ENCODE data around the gene ASB6.

ASB6 gene

GRCh38 chr9:129633848-129634247 is 8.1 kb downstream of the ASB6 start:
- Histone ChIP-seq H3K79me2 (ENCODE audit: insufficient read depth, low read length) (peaks cover 62% of the 10 kb centered on the region), H3K27me3 (ENCODE audit: insufficient read depth, low read length, poor library complexity) (no peaks in the 10 kb centered on the region), H2AFZ (ENCODE audit: low read depth, low read length) (no peak overlapping the region), H3K36me3 (ENCODE audit: insufficient read depth, low read length) (peaks cover 64% of the 10 kb centered on the region), H3K9ac (ENCODE audit: low read depth, low read length) (no peak overlapping the region), H4K20me1 (ENCODE audit: insufficient read depth, low read length) (peaks cover 85% of the 10 kb centered on the region), H3K27ac (ENCODE audit: low read length) (no peak overlapping the region), H3K4me2 (ENCODE audit: insufficient read depth, low read length) (no peak overlapping the region), H3K9me3 (ENCODE audit: insufficient read depth, low read length, severe bottlenecking) (no peaks in the 10 kb centered on the region), H3K4me3 (ENCODE audit: low read depth in 1 of 2, low read length in 2 of 2) (no peak overlapping the region), H3K4me1 (ENCODE audit: insufficient read depth, low read length) (peaks cover 4% of the 10 kb centered on the region; the same call in 1 of the 2 replicates)
- no peak for DNase-seq
- ATAC-seq (ENCODE audit: insufficient read depth, low read depth) = no peak
- TF ChIP-seq EZH2 (IDR thresholded peaks at IDR 0.05; ENCODE audit: borderline replicate concordance, low read depth, low read length, severe bottlenecking) (no peak), CTCF (IDR thresholded peaks at IDR 0.05; ENCODE audit: borderline replicate concordance, extremely low read depth, low read length, poor library complexity, severe bottlenecking) (no peak)

- Histone ChIP-seq H3K36me3 (ENCODE audit: insufficient read depth, low read length) (peaks cover 62% of the 10 kb centered on the region), H3K4me1 (ENCODE audit: insufficient read depth, low read length) (peaks cover 10% of the 10 kb centered on the region), H3K27me3 (ENCODE audit: insufficient read depth, low read length, poor library complexity) (no peaks in the 10 kb centered on the region), H4K20me1 (ENCODE audit: insufficient read depth, low read length) (peaks cover 85% of the 10 kb centered on the region), H3K9me3 (ENCODE audit: insufficient read depth, low read length, severe bottlenecking) (no peaks in the 10 kb centered on the region), H3K4me3 (ENCODE audit: low read depth in 1 of 2, low read length in 2 of 2) (no peak overlapping the region), H3K9ac (ENCODE audit: low read depth, low read length) (no peak overlapping the region), H3K27ac (ENCODE audit: low read length) (no peak overlapping the region), H3K79me2 (ENCODE audit: insufficient read depth, low read length) (peaks cover 66% of the 10 kb centered on the region), H3K4me2 (ENCODE audit: insufficient read depth, low read length) (no peak overlapping the region), H2AFZ (ENCODE audit: low read depth, low read length) (no peak overlapping the region)
- DNase-seq (no peak), ATAC-seq (ENCODE audit: insufficient read depth, low read depth) (no peak)
- TF ChIP-seq EZH2 (IDR thresholded peaks at IDR 0.05; ENCODE audit: borderline replicate concordance, low read depth, low read length, severe bottlenecking) = no peak
Observed at GRCh38 chr9:129633207-129633606, 8.7 kb downstream of the ASB6 start.

GRCh38 chr9:129632460-129632859 is 9.5 kb downstream of the ASB6 start:
- DNase-seq (no peak), ATAC-seq (ENCODE audit: insufficient read depth, low read depth) (no peak)
- no peaks in the 10 kb centered on the region for H3K9me3 ChIP-seq (ENCODE audit: insufficient read depth, low read length, severe bottlenecking)
- no peak overlapping the region for H2AFZ ChIP-seq (ENCODE audit: low read depth, low read length)
- H4K20me1 ChIP-seq (ENCODE audit: insufficient read depth, low read length) = peaks cover 85% of the 10 kb centered on the region
- peaks cover 62% of the 10 kb centered on the region for H3K36me3 ChIP-seq (ENCODE audit: insufficient read depth, low read length)
- no peak overlapping the region for H3K9ac ChIP-seq (ENCODE audit: low read depth, low read length)
- peaks cover 72% of the 10 kb centered on the region for H3K79me2 ChIP-seq (ENCODE audit: insufficient read depth, low read length)
- H3K4me2 ChIP-seq (ENCODE audit: insufficient read depth, low read length) = no peak overlapping the region
- H3K27ac ChIP-seq (ENCODE audit: low read length) = no peak overlapping the region
- no peaks in the 10 kb centered on the region for H3K27me3 ChIP-seq (ENCODE audit: insufficient read depth, low read length, poor library complexity)
- no peak overlapping the region for H3K4me3 ChIP-seq (ENCODE audit: low read depth in 1 of 2, low read length in 2 of 2)
- TF ChIP-seq EZH2 (IDR thresholded peaks at IDR 0.05; ENCODE audit: borderline replicate concordance, low read depth, low read length, severe bottlenecking) (no peak), CTCF (IDR thresholded peaks at IDR 0.05; ENCODE audit: borderline replicate concordance, extremely low read depth, low read length, poor library complexity, severe bottlenecking) (no peak)
- H3K4me1 ChIP-seq (ENCODE audit: insufficient read depth, low read length) = peaks cover 18% of the 10 kb centered on the region

DNA sequence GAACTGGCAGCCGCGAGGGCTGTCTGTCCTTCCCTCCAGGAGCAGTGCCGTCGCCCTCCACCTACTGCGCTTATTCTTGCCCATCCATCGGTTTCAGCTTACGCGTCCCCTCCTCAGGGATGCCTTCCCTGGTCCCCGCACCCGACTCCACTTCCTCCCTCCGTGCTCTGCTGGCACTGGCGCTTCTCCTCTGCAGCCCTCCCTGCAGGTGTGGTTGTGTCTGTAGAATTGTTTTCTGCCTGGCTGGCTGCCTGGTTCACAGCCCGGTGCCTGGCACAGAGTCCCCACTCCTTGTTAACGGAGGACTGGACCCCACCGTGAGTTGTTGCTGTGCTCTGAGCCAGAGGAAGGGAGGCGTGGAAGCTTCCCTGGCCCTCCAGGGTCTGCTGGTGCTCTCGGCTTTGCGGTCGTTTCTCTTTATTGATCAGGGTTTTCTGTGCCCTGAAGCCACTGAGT is 10.2 kb downstream of the ASB6 start:
- ATAC-seq (ENCODE audit: insufficient read depth, low read depth) (no peak), DNase-seq (no peak)
- H3K9ac ChIP-seq (ENCODE audit: low read depth, low read length) = no peak overlapping the region
- peaks cover 89% of the 10 kb centered on the region for H4K20me1 ChIP-seq (ENCODE audit: insufficient read depth, low read length)
- H3K79me2 ChIP-seq (ENCODE audit: insufficient read depth, low read length) = peaks cover 80% of the 10 kb centered on the region
- peaks cover 25% of the 10 kb centered on the region for H3K4me1 ChIP-seq (ENCODE audit: insufficient read depth, low read length)
- H3K36me3 ChIP-seq (ENCODE audit: insufficient read depth, low read length) = peaks cover 57% of the 10 kb centered on the region
- no peak overlapping the region for H3K4me2 ChIP-seq (ENCODE audit: insufficient read depth, low read length)
- no peak overlapping the region for H3K4me3 ChIP-seq (ENCODE audit: low read depth in 1 of 2, low read length in 2 of 2)
- no peaks in the 10 kb centered on the region for H3K27me3 ChIP-seq (ENCODE audit: insufficient read depth, low read length, poor library complexity)
- H3K27ac ChIP-seq (ENCODE audit: low read length) = no peak overlapping the region
- H3K9me3 ChIP-seq (ENCODE audit: insufficient read depth, low read length, severe bottlenecking) = no peaks in the 10 kb centered on the region
- TF ChIP-seq CTCF (IDR thresholded peaks at IDR 0.05; ENCODE audit: borderline replicate concordance, extremely low read depth, low read length, poor library complexity, severe bottlenecking) = no peak
- TF ChIP-seq EZH2 (IDR thresholded peaks at IDR 0.05; ENCODE audit: borderline replicate concordance, low read depth, low read length, severe bottlenecking) = no peak
- no peak overlapping the region for H2AFZ ChIP-seq (ENCODE audit: low read depth, low read length)

All from DND-41 (cell line).